GM12872 (cell line): ENCODE measurements around the gene DCDC2C.

Experiments
- CTCF ChIP-seq: IDR thresholded peaks from 3 replicates; pipeline ENCODE4 v1.5.1; 2011; ENCODE audit warnings: low read depth, mild to moderate bottlenecking, low read length, moderate library complexity; ENCODE audit not compliant: insufficient read depth

The DCDC2C gene

DNA sequence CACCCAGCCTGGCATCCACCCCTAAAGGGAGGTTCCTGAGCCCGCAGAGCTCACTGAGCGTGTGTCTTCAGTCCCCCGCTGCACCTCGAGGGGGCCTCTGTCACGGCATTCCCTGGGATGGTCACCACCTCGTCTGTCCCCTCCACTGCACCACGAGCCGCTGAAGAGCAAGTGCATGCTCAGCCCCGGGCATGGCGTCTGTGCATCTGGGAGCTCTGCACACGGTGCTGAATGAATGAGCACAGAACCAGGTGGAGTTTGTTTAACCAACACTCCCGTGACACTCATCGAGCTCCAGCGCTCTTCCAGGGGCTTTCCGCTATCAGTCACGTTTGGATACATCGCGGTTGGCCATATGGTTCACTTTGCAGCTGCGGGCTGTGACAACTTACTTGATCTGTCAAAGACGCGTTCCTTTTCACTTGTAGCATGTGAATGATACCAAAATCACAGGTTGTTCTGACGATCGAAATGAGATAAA, 36.2 kb upstream of the DCDC2C start:
- no peak for TF ChIP-seq CTCF

DNA sequence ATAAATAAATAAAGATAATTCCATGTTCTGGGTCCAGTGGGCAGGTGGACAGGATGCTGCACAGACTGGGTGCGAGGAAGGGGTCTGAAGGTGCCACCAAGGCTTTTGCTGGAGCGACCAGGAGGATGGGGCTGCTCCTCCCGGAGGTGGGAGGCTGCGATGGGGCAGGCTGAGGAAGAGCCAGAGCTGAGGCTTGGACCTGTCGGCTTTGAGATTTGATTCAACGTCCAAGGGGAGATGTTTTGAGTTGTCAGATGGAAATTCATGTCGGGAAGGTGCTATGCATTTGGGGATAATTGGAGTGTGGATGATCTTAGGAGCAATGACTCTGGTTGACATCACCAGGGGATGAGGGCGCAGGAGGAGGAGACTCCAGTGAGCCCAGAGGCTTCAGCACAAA, 33.7 kb upstream of the DCDC2C start:
- no peak for TF ChIP-seq CTCF

- TF ChIP-seq CTCF, result no peak
These were observed 33.0 kb upstream of the DCDC2C start for GRCh38 chr2:3670376-3670775.

GRCh38 chr2:3670941-3671340, 32.4 kb upstream of the DCDC2C start:
- TF ChIP-seq CTCF, result no peak

- TF ChIP-seq CTCF, result no peak
These were observed 30.3 kb upstream of the DCDC2C start for GRCh38 chr2:3672861-3673678.

DNA sequence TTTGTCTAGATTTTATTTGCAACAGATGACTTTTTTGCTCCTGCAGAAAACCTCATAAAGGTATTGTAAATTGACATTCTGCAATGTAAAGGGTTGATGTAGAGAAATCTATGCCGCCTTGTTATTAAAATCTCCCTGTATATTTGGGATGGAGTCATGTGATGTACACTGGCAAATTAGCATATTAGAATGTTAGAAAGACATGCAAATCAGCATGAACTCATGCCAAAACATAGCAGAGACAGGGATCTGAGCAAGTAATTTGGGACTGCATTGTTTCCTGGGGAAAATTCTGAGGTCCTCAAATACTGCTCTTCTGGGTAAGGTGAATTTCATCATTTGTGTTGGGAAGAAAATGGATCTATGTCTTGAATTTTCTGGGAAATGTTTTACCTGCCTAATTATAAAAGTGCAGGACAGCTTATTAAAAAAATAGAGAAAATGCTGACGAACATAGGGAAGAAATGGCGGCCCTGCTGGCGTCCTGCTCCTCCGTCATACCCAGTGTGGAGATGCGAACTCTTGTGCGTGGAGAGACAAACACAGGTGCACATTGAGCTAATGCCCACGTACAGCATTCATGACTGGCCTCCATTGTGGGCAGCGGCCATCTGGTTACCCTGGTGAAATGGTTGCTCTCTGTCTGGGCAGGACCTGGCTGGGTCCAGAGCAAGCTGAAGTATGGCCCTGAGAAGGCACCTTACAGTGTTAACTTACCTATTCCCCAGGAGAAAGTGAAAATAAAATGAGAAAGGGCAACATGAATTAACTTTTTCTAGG, 29.1 kb upstream of the DCDC2C start:
- TF ChIP-seq CTCF, result no peak

GRCh38 chr2:3675687-3676086, 27.7 kb upstream of the DCDC2C start:
- TF ChIP-seq CTCF, result no peak
